Endothelial cell of umbilical vein (primary cell): ENCODE measurements around the gene GALT. TPM values are rescaled to one million over a fixed set of nuclear protein-coding genes. Genes with fewer than 3 reads are reported as not detected.

Source experiments
- BruUV-seq: library from RNA; stranded (reverse); fragments of 400-500 nt; replicated peaks from 2 replicates; lab custom pipeline; 2021; lab: Mats Ljungman, UMichigan
- CTCF ChIA-PET: fragments of 300-600, 350-600 bp; sonication (Branson Sonifier 250); formaldehyde crosslinking; loops from one replicate; lab custom pipeline; 2021; ENCODE audit warnings: antibody characterized with exemption, inconsistent platforms; lab: Charles Lee
- POLR2A ChIA-PET: fragments of 300-600, 350-600 bp; sonication (Branson Sonifier 250); formaldehyde crosslinking; loops from one replicate; lab custom pipeline; 2021; ENCODE audit warnings: antibody characterized with exemption, inconsistent platforms; lab: Charles Lee
- DNase-seq: peaks from one replicate; pipeline ENCODE4 v3.0.0-alpha.2; 2011; ENCODE audit warnings: low read depth, low spot score
- FAIRE-seq: peaks from 2 replicates; lab custom pipeline; 2011; peaks lifted over from hg19 to GRCh38; lab: Jason Lieb, UNC
- H2AFZ ChIP-seq: 2 replicates; pipeline ENCODE4 v1.6.0; 2012; ENCODE audit warnings: low read depth, low read length, control low read depth, inconsistent platforms
- H3K27ac ChIP-seq: 2 replicates; pipeline ENCODE4 v1.5.1; 2011; ENCODE audit warnings: low read depth, mild to moderate bottlenecking, control low read depth, low read length, moderate library complexity; ENCODE audit not compliant: insufficient read depth
- H3K27me3 ChIP-seq, 2 experiments: 2 replicates each; pipeline versions ENCODE4 v1.6.0 to v1.6.1; 2011; ENCODE audit warnings: low read length in 2 of 2, mixed read lengths in 1 of 2; ENCODE audit not compliant: control insufficient read depth in 2 of 2, insufficient read depth in 2 of 2
- H3K36me3 ChIP-seq, 2 experiments: 2 replicates in 1 of 2; 3 replicates in 1 of 2; pipeline ENCODE4 v1.5.1; 2011; ENCODE audit warnings: low read length in 2 of 2, mild to moderate bottlenecking in 1 of 2, moderate library complexity in 1 of 2; ENCODE audit not compliant: control insufficient read depth in 2 of 2, insufficient read depth in 2 of 2; ENCODE audit errors: extremely low read depth in 1 of 2
- H3K4me1 ChIP-seq: 3 replicates; pipeline ENCODE4 v1.5.1; 2011; ENCODE audit warnings: mild to moderate bottlenecking, low read length; ENCODE audit not compliant: control insufficient read depth, insufficient read depth; ENCODE audit errors: extremely low read depth
- H3K4me2 ChIP-seq: 2 replicates; pipeline ENCODE4 v1.6.1; 2011; ENCODE audit warnings: low read length, control low read depth, mixed read lengths; ENCODE audit not compliant: insufficient read depth
- H3K4me3 ChIP-seq, 3 experiments: fragments of 200-600 bp in 1 of 3; sonication (generic), shearing (Covaris generic) in 1 of 3; replicated peaks in 1 of 3; 2 replicates each; pipeline ENCODE4 v1.5.1; 2011 to 2016; ENCODE audit warnings: control low read depth in 3 of 3, low read length in 3 of 3, mild to moderate bottlenecking in 2 of 3, inconsistent platforms in 1 of 3, low read depth in 1 of 3, moderate library complexity in 1 of 3; ENCODE audit not compliant: insufficient read depth in 1 of 3
- H3K79me2 ChIP-seq: 2 replicates; pipeline ENCODE4 v1.6.0; 2012; ENCODE audit warnings: low read length, inconsistent platforms; ENCODE audit not compliant: control insufficient read depth, insufficient read depth
- H3K9ac ChIP-seq: replicated peaks from 2 replicates; pipeline ENCODE3; 2011; ENCODE audit warnings: low read length, control low read depth; ENCODE audit not compliant: insufficient read depth; ENCODE audit errors: extremely low read depth
- H3K9me1 ChIP-seq: replicated peaks from 3 replicates; pipeline ENCODE4 v1.6.0; 2011; ENCODE audit warnings: mild to moderate bottlenecking, low read length; ENCODE audit not compliant: control insufficient read depth, insufficient read depth; ENCODE audit errors: extremely low read depth
- H3K9me3 ChIP-seq: replicated peaks from 2 replicates; pipeline ENCODE4 v1.5.1; 2012; ENCODE audit warnings: low read length, inconsistent platforms; ENCODE audit not compliant: control insufficient read depth, insufficient read depth
- H4K20me1 ChIP-seq: replicated peaks from 2 replicates; pipeline ENCODE3; 2011; ENCODE audit warnings: mild to moderate bottlenecking, low read length; ENCODE audit not compliant: control insufficient read depth, insufficient read depth; ENCODE audit errors: extremely low read depth
- FOS ChIP-seq: IDR thresholded peaks from 2 replicates; pipeline ENCODE4 v1.6.1; 2011; ENCODE audit warnings: mild to moderate bottlenecking, low read length, moderate library complexity, borderline replicate concordance; ENCODE audit not compliant: insufficient read depth
- GATA2 ChIP-seq: IDR thresholded peaks from 2 replicates; pipeline ENCODE4 v1.7.0; 2011; ENCODE audit warnings: low read depth, mild to moderate bottlenecking, moderate library complexity, mixed read lengths, low read length; ENCODE audit not compliant: insufficient read length, insufficient read depth
- MYC ChIP-seq: IDR thresholded peaks from one replicate; pipeline ENCODE4 v1.6.1; 2011; ENCODE audit warnings: mild to moderate bottlenecking, low read depth, low read length
- POLR2A ChIP-seq: IDR thresholded peaks from 2 replicates; pipeline ENCODE4 v1.6.1; 2012; ENCODE audit warnings: low read depth, mild to moderate bottlenecking, control low read depth, low read length
- POLR2AphosphoS5 ChIP-seq: IDR thresholded peaks from 2 replicates; pipeline ENCODE4 v1.6.1; 2012; ENCODE audit warnings: low read depth, mild to moderate bottlenecking, control low read depth, low read length, moderate library complexity; ENCODE audit not compliant: insufficient read depth
- dilution Hi-C: fragments of 300-500 bp; cut with MboI; formaldehyde crosslinking; loops from one replicate; pipeline ENCODE4 v1.15.0; 2019; ENCODE audit warnings: low sequenced_read_pairs; ENCODE audit not compliant: extremely low pct_ligation_motif_present
- intact Hi-C: fragments of 100-400 bp; cut with micrococcal nuclease; formaldehyde crosslinking; loops from one replicate; pipeline ENCODE4 v1.10.0; 2022
- polyA plus RNA-seq, 4 experiments: library from polyadenylated mRNA; depleted of rRNA in 3 of 4; stranded (reverse) in 3 of 4; unstranded in 1 of 4; fragments of >200 nt; gene quantifications; 2 replicates each; pipeline versions ENCODE4 v1.2.1 to v1.2.3, GENCODE V29; 2011 to 2012; ENCODE audit warnings: missing spikeins in 1 of 4
- total RNA-seq: library from RNA; stranded (reverse); gene quantifications from 2 replicates; pipeline ENCODE4 v1.2.3, GENCODE V29; 2021
- TF ChIP-seq, protein P1 (sequence below), 2 donors: IDR thresholded peaks; 1 replicate in 1 of 2; 2 replicates in 1 of 2; pipeline ENCODE4 v1.5.1; 2011; ENCODE audit warnings: low read length in 2 of 2, mild to moderate bottlenecking in 2 of 2, moderate library complexity in 2 of 2, control low read depth in 1 of 2, inconsistent platforms in 1 of 2, low read depth in 1 of 2; ENCODE audit not compliant: insufficient read depth in 1 of 2; ENCODE audit errors: extremely low read depth in 1 of 2
- TF ChIP-seq, protein P2 (sequence below): IDR thresholded peaks from 2 replicates; pipeline ENCODE4 v1.6.1; 2011; ENCODE audit not compliant: insufficient read depth, insufficient read length

Gene GALT
- total and polyA plus RNA-seq, 2 donors (not counting 3 experiments of a cell fraction or from before 2014, with no cell fraction given): 36.6 to 58.5 TPM

GRCh38 chr9:34611251-34611810, 35.1 kb upstream of the GALT start:
- H3K4me2 ChIP-seq: peak overlapping the region; percentile 71
- peaks cover 2% of the 10 kb centered on the region for H3K79me2 ChIP-seq
- no peaks in the 10 kb centered on the region for H3K27me3 ChIP-seq
- H4K20me1 ChIP-seq: no peaks in the 10 kb centered on the region
- DNase-seq (no peak), FAIRE-seq (no peak)
- H3K4me1 ChIP-seq: peaks cover 13% of the 10 kb centered on the region
- TSS peak; percentile 47 for BruUV-seq
- H2AFZ ChIP-seq: peak overlapping the region; percentile 96
- H3K4me3 ChIP-seq: peak overlapping the region; percentile 41 to 79 (median 77)
- H3K27ac ChIP-seq: peak overlapping the region; percentile 72
- H3K9ac ChIP-seq: peak overlapping the region; percentile 93
- no peaks in the 10 kb centered on the region for H3K9me1 ChIP-seq
- H3K36me3 ChIP-seq: peaks cover 0 to 5% of the 10 kb centered on the region in 2 experiments
- TF ChIP-seq POLR2AphosphoS5 (no peak), FOS (no peak), MYC (no peak), GATA2 (no peak), POLR2A (no peak)
- TF ChIP-seq, protein P1, sequence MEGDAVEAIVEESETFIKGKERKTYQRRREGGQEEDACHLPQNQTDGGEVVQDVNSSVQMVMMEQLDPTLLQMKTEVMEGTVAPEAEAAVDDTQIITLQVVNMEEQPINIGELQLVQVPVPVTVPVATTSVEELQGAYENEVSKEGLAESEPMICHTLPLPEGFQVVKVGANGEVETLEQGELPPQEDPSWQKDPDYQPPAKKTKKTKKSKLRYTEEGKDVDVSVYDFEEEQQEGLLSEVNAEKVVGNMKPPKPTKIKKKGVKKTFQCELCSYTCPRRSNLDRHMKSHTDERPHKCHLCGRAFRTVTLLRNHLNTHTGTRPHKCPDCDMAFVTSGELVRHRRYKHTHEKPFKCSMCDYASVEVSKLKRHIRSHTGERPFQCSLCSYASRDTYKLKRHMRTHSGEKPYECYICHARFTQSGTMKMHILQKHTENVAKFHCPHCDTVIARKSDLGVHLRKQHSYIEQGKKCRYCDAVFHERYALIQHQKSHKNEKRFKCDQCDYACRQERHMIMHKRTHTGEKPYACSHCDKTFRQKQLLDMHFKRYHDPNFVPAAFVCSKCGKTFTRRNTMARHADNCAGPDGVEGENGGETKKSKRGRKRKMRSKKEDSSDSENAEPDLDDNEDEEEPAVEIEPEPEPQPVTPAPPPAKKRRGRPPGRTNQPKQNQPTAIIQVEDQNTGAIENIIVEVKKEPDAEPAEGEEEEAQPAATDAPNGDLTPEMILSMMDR (IDR thresholded peaks at IDR 0.05; ENCODE audit: extremely low read depth in 1 of 2, insufficient read depth in 1 of 2, low read depth in 1 of 2, low read length in 2 of 2): no peak
- TF ChIP-seq, protein P2, sequence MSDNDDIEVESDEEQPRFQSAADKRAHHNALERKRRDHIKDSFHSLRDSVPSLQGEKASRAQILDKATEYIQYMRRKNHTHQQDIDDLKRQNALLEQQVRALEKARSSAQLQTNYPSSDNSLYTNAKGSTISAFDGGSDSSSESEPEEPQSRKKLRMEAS: no peak
- H3K9me3 ChIP-seq: no peaks in the 10 kb centered on the region
- dilution Hi-C loops (no loop called here), intact Hi-C loops (loop anchor here (5.0 kb wide), 1 partner anchor 154 kb away; the partner anchor contains the start of genes DNAI1 and FAM219A)
- POLR2A ChIA-PET: interaction anchor here (1.5 kb wide), 1 partner anchor 24 kb away, joined by 3 read pairs; no protein-coding TSS in a partner anchor
- CTCF ChIA-PET: interaction anchor here (1.2 to 2.0 kb wide), 2 partner anchors 9 to 22 kb away, joined by 3 to 8 read pairs; partner anchors contain the start of gene DCTN3
